ENCODE measurements around the gene MAML2. TPM values are rescaled to one million over a fixed set of nuclear protein-coding genes. Genes with fewer than 3 reads are reported as not detected.

The MAML2 gene
- total RNA-seq, 2 experiments from 2014 or later = 0.15 to 1.0 TPM

GRCh38 chr11:96365493-96365892 lies 22.5 kb upstream of the MAML2 start:
- H4K20me1 ChIP-seq (ENCODE audit: insufficient read depth, low read length) = no peaks in the 10 kb centered on the region
- no peak overlapping the region for H3K4me3 ChIP-seq (ENCODE audit: low read depth, low read length, poor library complexity, severe bottlenecking)
- TF ChIP-seq, protein P1, sequence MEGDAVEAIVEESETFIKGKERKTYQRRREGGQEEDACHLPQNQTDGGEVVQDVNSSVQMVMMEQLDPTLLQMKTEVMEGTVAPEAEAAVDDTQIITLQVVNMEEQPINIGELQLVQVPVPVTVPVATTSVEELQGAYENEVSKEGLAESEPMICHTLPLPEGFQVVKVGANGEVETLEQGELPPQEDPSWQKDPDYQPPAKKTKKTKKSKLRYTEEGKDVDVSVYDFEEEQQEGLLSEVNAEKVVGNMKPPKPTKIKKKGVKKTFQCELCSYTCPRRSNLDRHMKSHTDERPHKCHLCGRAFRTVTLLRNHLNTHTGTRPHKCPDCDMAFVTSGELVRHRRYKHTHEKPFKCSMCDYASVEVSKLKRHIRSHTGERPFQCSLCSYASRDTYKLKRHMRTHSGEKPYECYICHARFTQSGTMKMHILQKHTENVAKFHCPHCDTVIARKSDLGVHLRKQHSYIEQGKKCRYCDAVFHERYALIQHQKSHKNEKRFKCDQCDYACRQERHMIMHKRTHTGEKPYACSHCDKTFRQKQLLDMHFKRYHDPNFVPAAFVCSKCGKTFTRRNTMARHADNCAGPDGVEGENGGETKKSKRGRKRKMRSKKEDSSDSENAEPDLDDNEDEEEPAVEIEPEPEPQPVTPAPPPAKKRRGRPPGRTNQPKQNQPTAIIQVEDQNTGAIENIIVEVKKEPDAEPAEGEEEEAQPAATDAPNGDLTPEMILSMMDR (conservative IDR thresholded peaks at IDR 0.05; ENCODE audit: low read length) = no peak
- TF ChIP-seq EZH2phosphoT487 (IDR thresholded peaks at IDR 0.05; ENCODE audit: borderline replicate concordance, low read depth, low read length) = no peak
- BruUV-seq (replicated peaks) = no TSS peak
- intact Hi-C loops (cut with micrococcal nuclease; ENCODE audit: unreplicated experiment) = loop anchor here (1.0 kb wide), 1 partner anchor 22 kb away; the partner anchor contains the start of gene MAML2
- no peaks in the 10 kb centered on the region for H3K9me2 ChIP-seq (ENCODE audit: insufficient read depth, low read length)
- no peaks in the 10 kb centered on the region for H3K79me2 ChIP-seq (ENCODE audit: insufficient read depth, low read depth, low read length)
- peaks cover 50% of the 10 kb centered on the region for H3K36me3 ChIP-seq (ENCODE audit: insufficient read depth, low read length)
- ChIA-PET POLR2A (interaction anchor here (0.7 kb wide), 1 partner anchor 10 kb away, joined by 3 read pairs; no protein-coding TSS in a partner anchor), CTCF (ENCODE audit: unreplicated experiment) (no interaction called here)
- H2AFZ ChIP-seq (ENCODE audit: low read length) = no peak overlapping the region
- DNase-seq (ENCODE audit: low spot score) = no peak
- H3K9me3 ChIP-seq (ENCODE audit: low read length) = no peaks in the 10 kb centered on the region; the same call in 1 of the 2 replicates
- no peak overlapping the region for H3K27ac ChIP-seq (ENCODE audit: low read depth, low read length, poor library complexity, severe bottlenecking)
- H3K4me2 ChIP-seq (ENCODE audit: low read length) = no peak overlapping the region
- H3K4me1 ChIP-seq (ENCODE audit: insufficient read depth, low read length, poor library complexity, severe bottlenecking) = no peaks in the 10 kb centered on the region

DNA sequence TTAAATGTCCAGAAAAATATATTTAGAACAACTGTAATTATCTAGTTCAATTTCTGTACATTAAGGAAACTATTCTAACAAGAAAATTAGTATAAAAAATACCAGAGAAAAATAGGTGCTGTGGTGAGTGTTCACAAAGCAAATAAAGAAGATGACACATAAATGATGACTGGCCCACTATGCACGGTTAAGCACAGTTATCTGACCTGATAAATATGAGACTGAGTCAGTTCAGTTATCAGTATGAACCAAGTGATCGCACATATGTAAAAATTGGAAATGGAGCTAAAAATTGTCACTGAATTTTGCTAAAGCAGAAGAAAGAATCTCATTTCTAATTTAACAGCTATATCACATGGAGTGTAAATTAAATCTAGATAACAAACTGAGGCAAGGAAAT lies 18.8 kb upstream of the MAML2 start:
- CTCF ChIA-PET (ENCODE audit: unreplicated experiment) = no interaction called here
- DNase-seq (ENCODE audit: low spot score) = no peak
- H3K4me2 ChIP-seq (ENCODE audit: low read length) = no peak overlapping the region
- no peak overlapping the region for H2AFZ ChIP-seq (ENCODE audit: low read length)
- no peak for TF ChIP-seq EZH2phosphoT487 (IDR thresholded peaks at IDR 0.05; ENCODE audit: borderline replicate concordance, low read depth, low read length)
- TF ChIP-seq, protein P1 (conservative IDR thresholded peaks at IDR 0.05; ENCODE audit: low read length) = no peak
- no peaks in the 10 kb centered on the region for H3K4me1 ChIP-seq (ENCODE audit: insufficient read depth, low read length, poor library complexity, severe bottlenecking)
- no peaks in the 10 kb centered on the region for H3K9me3 ChIP-seq (ENCODE audit: low read length)
- POLR2A ChIA-PET = interaction anchor here (0.6 to 1.2 kb wide), 12 partner anchors 9 to 389 kb away, joined by 3 to 7 read pairs (median 3); partner anchors contain the start of genes CCDC82, JRKL and MAML2
- intact Hi-C loops (cut with micrococcal nuclease; ENCODE audit: unreplicated experiment) = no loop called here
- H3K27ac ChIP-seq (ENCODE audit: low read depth, low read length, poor library complexity, severe bottlenecking) = no peak overlapping the region
- H3K4me3 ChIP-seq (ENCODE audit: low read depth, low read length, poor library complexity, severe bottlenecking) = no peak overlapping the region
- H3K9me2 ChIP-seq (ENCODE audit: insufficient read depth, low read length) = no peaks in the 10 kb centered on the region
- H3K79me2 ChIP-seq (ENCODE audit: insufficient read depth, low read depth, low read length) = no peaks in the 10 kb centered on the region
- H3K36me3 ChIP-seq (ENCODE audit: insufficient read depth, low read length) = peaks cover 41% of the 10 kb centered on the region
- no TSS peak for BruUV-seq (replicated peaks)
- no peaks in the 10 kb centered on the region for H4K20me1 ChIP-seq (ENCODE audit: insufficient read depth, low read length)

GRCh38 chr11:96358321-96358720 lies 15.3 kb upstream of the MAML2 start:
- Histone ChIP-seq H3K4me3 (ENCODE audit: low read depth, low read length, poor library complexity, severe bottlenecking) (no peak overlapping the region), H2AFZ (ENCODE audit: low read length) (no peak overlapping the region), H3K79me2 (ENCODE audit: insufficient read depth, low read depth, low read length) (no peaks in the 10 kb centered on the region), H3K27ac (ENCODE audit: low read depth, low read length, poor library complexity, severe bottlenecking) (no peak overlapping the region), H3K9me3 (ENCODE audit: low read length) (no peaks in the 10 kb centered on the region), H4K20me1 (ENCODE audit: insufficient read depth, low read length) (no peaks in the 10 kb centered on the region), H3K9me2 (ENCODE audit: insufficient read depth, low read length) (no peaks in the 10 kb centered on the region), H3K36me3 (ENCODE audit: insufficient read depth, low read length) (peaks cover 51% of the 10 kb centered on the region), H3K4me2 (ENCODE audit: low read length) (no peak overlapping the region), H3K4me1 (ENCODE audit: insufficient read depth, low read length, poor library complexity, severe bottlenecking) (no peaks in the 10 kb centered on the region)
- intact Hi-C loops (cut with micrococcal nuclease; ENCODE audit: unreplicated experiment) = no loop called here
- DNase-seq (ENCODE audit: low spot score) = no peak
- POLR2A ChIA-PET = no interaction called here
- BruUV-seq (replicated peaks) = no TSS peak
- TF ChIP-seq EZH2phosphoT487 (IDR thresholded peaks at IDR 0.05; ENCODE audit: borderline replicate concordance, low read depth, low read length) = no peak
- TF ChIP-seq, protein P1 (conservative IDR thresholded peaks at IDR 0.05; ENCODE audit: low read length) = no peak
- CTCF ChIA-PET (ENCODE audit: unreplicated experiment) = no interaction called here
